ENCODE measurements around the gene FOXB2.
"Not testable (repeated sequence)": the region's sequence is repeated elsewhere in the genome, so short reads cannot be mapped to it uniquely, and the experiment has no call there.

Gene FOXB2

GRCh38 chr9:77019236-77019925 is at the start of gene FOXB2:
TSS of gene FOXB2 (plus strand) at chr9:77019655. CDS start at chr9:77019655, 0 bp downstream.
- no peak for DNase-seq (ENCODE audit: low read depth in 2 of 3, low spot score in 1 of 3)

- no peak for DNase-seq (ENCODE audit: low read depth in 2 of 3, low spot score in 1 of 3)
These were observed 49.7 kb upstream of the FOXB2 start for GRCh38 chr9:76969716-76970115.

- not testable (repeated sequence) for DNase-seq (ENCODE audit: low read depth in 2 of 3, low spot score in 1 of 3)
These were observed 40.6 kb upstream of the FOXB2 start for GRCh38 chr9:76978831-76979230.

GRCh38 chr9:76980566-76980965 is 38.9 kb upstream of the FOXB2 start:
- no peak for DNase-seq (ENCODE audit: low read depth in 2 of 3, low spot score in 1 of 3)

GRCh38 chr9:76984486-76984885 is 35.0 kb upstream of the FOXB2 start:
- DNase-seq (ENCODE audit: low read depth in 2 of 3, low spot score in 1 of 3) = no peak

- DNase-seq (ENCODE audit: low read depth in 2 of 3, low spot score in 1 of 3) = no peak
These were observed 33.9 kb upstream of the FOXB2 start for GRCh38 chr9:76985581-76985980.

GRCh38 chr9:76987594-76988200 is 31.8 kb upstream of the FOXB2 start:
- DNase-seq (ENCODE audit: low read depth in 2 of 3, low spot score in 1 of 3) = no peak

- DNase-seq (ENCODE audit: low read depth in 2 of 3, low spot score in 1 of 3) = no peak
These were observed 30.5 kb upstream of the FOXB2 start for GRCh38 chr9:76988941-76989340.

GRCh38 chr9:76989501-76989900 is 30.0 kb upstream of the FOXB2 start:
- no peak for DNase-seq (ENCODE audit: low read depth in 2 of 3, low spot score in 1 of 3)

- DNase-seq (ENCODE audit: low read depth in 2 of 3, low spot score in 1 of 3) = no peak
These were observed 22.8 kb upstream of the FOXB2 start for GRCh38 chr9:76996700-76997099.

GRCh38 chr9:76999261-76999660 is 20.2 kb upstream of the FOXB2 start:
- DNase-seq (ENCODE audit: low read depth in 2 of 3, low spot score in 1 of 3) = no peak

- DNase-seq (ENCODE audit: low read depth in 2 of 3, low spot score in 1 of 3) = no peak
These were observed 19.1 kb upstream of the FOXB2 start for GRCh38 chr9:77000330-77000729.

- DNase-seq (ENCODE audit: low read depth in 2 of 3, low spot score in 1 of 3) = no peak
These were observed 16.1 kb upstream of the FOXB2 start for GRCh38 chr9:77003366-77003765.

GRCh38 chr9:77005216-77005615 is 14.2 kb upstream of the FOXB2 start:
- no peak for DNase-seq (ENCODE audit: low read depth in 2 of 3, low spot score in 1 of 3)

- DNase-seq (ENCODE audit: low read depth in 2 of 3, low spot score in 1 of 3) = no peak
These were observed 8.9 kb upstream of the FOXB2 start for GRCh38 chr9:77010527-77010926.

GRCh38 chr9:77011973-77012821 is 7.3 kb upstream of the FOXB2 start:
- peak; percentile 49 to 70 (median 62) for DNase-seq (ENCODE audit: low read depth in 2 of 3, low spot score in 1 of 3)

GRCh38 chr9:77013206-77013931 is 6.1 kb upstream of the FOXB2 start:
- no peak for DNase-seq (ENCODE audit: low read depth in 2 of 3, low spot score in 1 of 3)

- no peak for DNase-seq (ENCODE audit: low read depth in 2 of 3, low spot score in 1 of 3)
These were observed 5.4 kb upstream of the FOXB2 start for GRCh38 chr9:77013932-77014596.

GRCh38 chr9:77014597-77015263 is 4.7 kb upstream of the FOXB2 start:
- DNase-seq (ENCODE audit: low read depth in 2 of 3, low spot score in 1 of 3) = no peak

GRCh38 chr9:77015327-77016048 is 4.0 kb upstream of the FOXB2 start:
- no peak for DNase-seq (ENCODE audit: low read depth in 2 of 3, low spot score in 1 of 3)
